Esophagus muscularis mucosa (tissue), 4 donors: Measurements from ENCODE around the gene ECM2. TPM values are rescaled to one million over a fixed set of nuclear protein-coding genes. Genes with fewer than 3 reads are reported as not detected.

Experiments used
- DNase-seq: peaks from one replicate; pipeline ENCODE4 v3.0.0-alpha.2; 2017; ENCODE audit errors: extremely low spot score
- H3K27ac ChIP-seq, 4 donors: fragments of 200-600 bp; sonication (generic); replicated peaks in 1 of 4; 1 replicate in 3 of 4; 2 replicates in 1 of 4; pipeline ENCODE4 v1.5.1; 2016 to 2019; ENCODE audit warnings: mild to moderate bottlenecking in 1 of 4
- H3K27me3 ChIP-seq, 4 donors: fragments of 200-600 bp; sonication (generic); one replicate each; pipeline versions ENCODE4 v1.5.1 to v1.6.0; 2016 to 2019
- H3K36me3 ChIP-seq, 4 donors: fragments of 200-600 bp; sonication (generic); one replicate each; pipeline ENCODE4 v1.5.1; 2016 to 2019
- H3K4me1 ChIP-seq, 4 donors: fragments of 200-600 bp; sonication (generic); one replicate each; pipeline ENCODE4 v1.5.1; 2016 to 2019
- H3K4me3 ChIP-seq, 4 donors: fragments of 200-600 bp; sonication (generic); 1 replicate in 2 of 4; 2 replicates in 2 of 4; pipeline ENCODE4 v1.5.1; 2016 to 2019; ENCODE audit warnings: mild to moderate bottlenecking in 4 of 4, moderate library complexity in 1 of 4
- H3K9me3 ChIP-seq, 4 donors: fragments of 200-600 bp; sonication (generic); 1 replicate in 3 of 4; 2 replicates in 1 of 4; pipeline ENCODE4 v1.5.1; 2016 to 2019
- EP300 ChIP-seq: sonication (generic); formaldehyde crosslinking; IDR thresholded peaks from one replicate; pipeline ENCODE4 v1.6.1; 2017; ENCODE audit warnings: antibody characterized with exemption
- POLR2A ChIP-seq: fragments of 450-650 bp; IDR thresholded peaks from one replicate; pipeline ENCODE4 v1.6.1; 2017; ENCODE audit warnings: antibody characterized with exemption, moderate library complexity, mild to moderate bottlenecking, low read depth
- POLR2AphosphoS5 ChIP-seq, 2 donors: sonication (generic); formaldehyde crosslinking; IDR thresholded peaks; one replicate each; pipeline ENCODE4 v1.6.1; 2017; ENCODE audit warnings: antibody characterized with exemption in 2 of 2
- WGBS: methylation state at CpG from one replicate; pipeline ENCODE4 v1.1.5; 2018; 5-methylcytosine and 5-hydroxymethylcytosine counted together
- intact Hi-C: fragments of 100-400 bp; cut with DNase I; formaldehyde crosslinking; loops from one replicate; pipeline ENCODE4 v1.15.1; 2023
- total RNA-seq, 4 donors: library from RNA; depleted of rRNA; stranded (reverse); fragments of >200 nt; gene quantifications; one replicate each; pipeline versions ENCODE4 v1.1.0 to v1.2.1, GENCODE V29; 2016
- TF ChIP-seq, protein P1 (sequence below), 3 experiments: fragments of 200-600 bp in 2 of 3; fragments of 450-650 bp in 1 of 3; sonication (generic) in 2 of 3; IDR thresholded peaks; one replicate each; pipeline ENCODE4 v1.5.1; 2017 to 2019; ENCODE audit warnings: antibody characterized with exemption in 3 of 3, mild to moderate bottlenecking in 2 of 3, moderate library complexity in 1 of 3

Gene ECM2
- total RNA-seq, 4 donors from 2014 or later = 8.1 to 11.7 (median 9.8) TPM

- WGBS = 96% methylated on average over 2 of the region's 2 CpGs
- Histone ChIP-seq H3K36me3 (no peaks in the 10 kb centered on the region), H3K9me3 (no peaks in the 10 kb centered on the region), H3K27ac (no peak overlapping the region), H3K27me3 (no peaks in the 10 kb centered on the region), H3K4me3 (no peak overlapping the region), H3K4me1 (no peaks in the 10 kb centered on the region)
- TF ChIP-seq EP300 (no peak), POLR2AphosphoS5 (IDR thresholded peaks at IDR 0.05) (no peak), POLR2A (no peak)
- TF ChIP-seq, protein P1, sequence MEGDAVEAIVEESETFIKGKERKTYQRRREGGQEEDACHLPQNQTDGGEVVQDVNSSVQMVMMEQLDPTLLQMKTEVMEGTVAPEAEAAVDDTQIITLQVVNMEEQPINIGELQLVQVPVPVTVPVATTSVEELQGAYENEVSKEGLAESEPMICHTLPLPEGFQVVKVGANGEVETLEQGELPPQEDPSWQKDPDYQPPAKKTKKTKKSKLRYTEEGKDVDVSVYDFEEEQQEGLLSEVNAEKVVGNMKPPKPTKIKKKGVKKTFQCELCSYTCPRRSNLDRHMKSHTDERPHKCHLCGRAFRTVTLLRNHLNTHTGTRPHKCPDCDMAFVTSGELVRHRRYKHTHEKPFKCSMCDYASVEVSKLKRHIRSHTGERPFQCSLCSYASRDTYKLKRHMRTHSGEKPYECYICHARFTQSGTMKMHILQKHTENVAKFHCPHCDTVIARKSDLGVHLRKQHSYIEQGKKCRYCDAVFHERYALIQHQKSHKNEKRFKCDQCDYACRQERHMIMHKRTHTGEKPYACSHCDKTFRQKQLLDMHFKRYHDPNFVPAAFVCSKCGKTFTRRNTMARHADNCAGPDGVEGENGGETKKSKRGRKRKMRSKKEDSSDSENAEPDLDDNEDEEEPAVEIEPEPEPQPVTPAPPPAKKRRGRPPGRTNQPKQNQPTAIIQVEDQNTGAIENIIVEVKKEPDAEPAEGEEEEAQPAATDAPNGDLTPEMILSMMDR (IDR thresholded peaks at IDR 0.05) = no peak
- DNase-seq = no peak
- intact Hi-C loops = no loop called here
Observed at GRCh38 chr9:92550765-92551164, 15.0 kb upstream of the ECM2 start.

GRCh38 chr9:92547356-92547755 lies 11.6 kb upstream of the ECM2 start:
- H3K27ac ChIP-seq = no peak overlapping the region
- H3K36me3 ChIP-seq = no peaks in the 10 kb centered on the region
- H3K27me3 ChIP-seq = no peaks in the 10 kb centered on the region
- 68% methylated on average over 3 of the region's 3 CpGs for WGBS
- no peaks in the 10 kb centered on the region for H3K9me3 ChIP-seq
- H3K4me1 ChIP-seq = no peaks in the 10 kb centered on the region
- no peak overlapping the region for H3K4me3 ChIP-seq
- no peak for DNase-seq
- intact Hi-C loops = no loop called here
- TF ChIP-seq POLR2A (no peak), POLR2AphosphoS5 (IDR thresholded peaks at IDR 0.05) (no peak), EP300 (no peak)
- TF ChIP-seq, protein P1 (IDR thresholded peaks at IDR 0.05) = no peak

- Histone ChIP-seq H3K27me3 (no peaks in the 10 kb centered on the region), H3K36me3 (no peaks in the 10 kb centered on the region), H3K4me3 (no peak overlapping the region), H3K27ac (no peak overlapping the region), H3K4me1 (no peaks in the 10 kb centered on the region), H3K9me3 (no peaks in the 10 kb centered on the region)
- intact Hi-C loops = no loop called here
- no peak for DNase-seq
- no peak for TF ChIP-seq POLR2AphosphoS5 (IDR thresholded peaks at IDR 0.05)
- no peak for TF ChIP-seq EP300
- TF ChIP-seq, protein P1 (IDR thresholded peaks at IDR 0.05) = no peak
- no peak for TF ChIP-seq POLR2A
- WGBS = 91% methylated on average over 10 of the region's 33 CpGs
Observed at GRCh38 chr9:92545002-92545510, 9.3 kb upstream of the ECM2 start.

DNA sequence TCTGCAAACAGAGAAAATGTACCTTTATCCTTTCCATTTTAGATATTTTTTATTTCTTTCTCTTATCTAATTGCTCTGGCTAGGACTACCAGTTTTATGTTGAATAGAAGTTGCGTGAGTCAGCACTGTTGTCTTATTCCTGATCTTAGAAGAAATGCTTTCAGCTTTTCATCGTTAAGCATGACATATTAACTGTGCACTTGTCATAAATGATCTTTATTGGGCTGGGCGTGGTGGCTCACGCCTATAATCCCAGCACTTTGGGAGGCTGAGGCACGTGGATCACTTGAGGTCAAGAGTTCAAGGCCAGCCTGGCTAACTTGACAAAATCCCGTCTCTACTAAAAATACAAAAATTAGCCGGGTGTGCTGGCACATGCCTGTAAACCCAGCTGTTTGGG lies 8.2 kb upstream of the ECM2 start:
- 96% methylated on average over 7 of the region's 7 CpGs for WGBS
- intact Hi-C loops = no loop called here
- TF ChIP-seq EP300 = no peak
- no peak for TF ChIP-seq POLR2A
- TF ChIP-seq, protein P1 (IDR thresholded peaks at IDR 0.05) = no peak
- TF ChIP-seq POLR2AphosphoS5 (IDR thresholded peaks at IDR 0.05) = no peak

DNA sequence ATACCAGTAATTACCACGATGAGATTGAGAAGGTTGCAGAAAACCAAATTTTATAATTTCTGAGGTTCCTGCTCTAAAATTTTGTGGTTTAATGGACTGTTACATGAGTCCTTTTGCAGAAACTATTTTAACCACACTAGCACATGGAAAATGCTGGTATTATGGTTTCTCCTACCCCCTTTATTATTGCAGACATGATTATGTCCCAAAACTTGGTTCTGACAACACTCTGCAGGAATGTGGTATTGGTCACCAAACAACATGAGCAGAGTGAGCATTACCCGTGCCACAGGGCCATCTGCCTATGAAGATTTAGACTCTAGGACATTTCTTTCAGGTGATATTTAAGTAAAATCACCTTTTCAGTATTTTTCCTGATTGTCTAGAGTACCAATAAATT lies 2.8 kb upstream of the ECM2 start:
- intact Hi-C loops = no loop called here
- no peak for DNase-seq
- TF ChIP-seq EP300 (no peak), POLR2AphosphoS5 (IDR thresholded peaks at IDR 0.05) (no peak), POLR2A (no peak)
- TF ChIP-seq, protein P1 (IDR thresholded peaks at IDR 0.05) = no peak
- Histone ChIP-seq H3K4me1 (peaks cover 0 to 26% (median 24%) of the 10 kb centered on the region in 4 donors), H3K27ac (no peak overlapping the region), H3K9me3 (no peaks in the 10 kb centered on the region), H3K36me3 (no peaks in the 10 kb centered on the region), H3K27me3 (no peaks in the 10 kb centered on the region), H3K4me3 (no peak overlapping the region)
- WGBS = 77% methylated on average over 2 of the region's 2 CpGs

More for the DNA sequence above, 8.2 kb upstream of the ECM2 start:
- Histone ChIP-seq H3K4me3 (no peak overlapping the region), H3K27me3 (no peaks in the 10 kb centered on the region), H3K4me1 (no peaks in the 10 kb centered on the region), H3K27ac (no peak overlapping the region), H3K36me3 (no peaks in the 10 kb centered on the region), H3K9me3 (no peaks in the 10 kb centered on the region)
- DNase-seq = no peak
